ENCODE results near the gene CRYGN. TPM values are rescaled to one million over a fixed set of nuclear protein-coding genes. Genes with fewer than 3 reads are reported as not detected.

The CRYGN gene
- total RNA-seq, 2 donors from 2014 or later = 0.90 TPM; not detected in 1

DNA sequence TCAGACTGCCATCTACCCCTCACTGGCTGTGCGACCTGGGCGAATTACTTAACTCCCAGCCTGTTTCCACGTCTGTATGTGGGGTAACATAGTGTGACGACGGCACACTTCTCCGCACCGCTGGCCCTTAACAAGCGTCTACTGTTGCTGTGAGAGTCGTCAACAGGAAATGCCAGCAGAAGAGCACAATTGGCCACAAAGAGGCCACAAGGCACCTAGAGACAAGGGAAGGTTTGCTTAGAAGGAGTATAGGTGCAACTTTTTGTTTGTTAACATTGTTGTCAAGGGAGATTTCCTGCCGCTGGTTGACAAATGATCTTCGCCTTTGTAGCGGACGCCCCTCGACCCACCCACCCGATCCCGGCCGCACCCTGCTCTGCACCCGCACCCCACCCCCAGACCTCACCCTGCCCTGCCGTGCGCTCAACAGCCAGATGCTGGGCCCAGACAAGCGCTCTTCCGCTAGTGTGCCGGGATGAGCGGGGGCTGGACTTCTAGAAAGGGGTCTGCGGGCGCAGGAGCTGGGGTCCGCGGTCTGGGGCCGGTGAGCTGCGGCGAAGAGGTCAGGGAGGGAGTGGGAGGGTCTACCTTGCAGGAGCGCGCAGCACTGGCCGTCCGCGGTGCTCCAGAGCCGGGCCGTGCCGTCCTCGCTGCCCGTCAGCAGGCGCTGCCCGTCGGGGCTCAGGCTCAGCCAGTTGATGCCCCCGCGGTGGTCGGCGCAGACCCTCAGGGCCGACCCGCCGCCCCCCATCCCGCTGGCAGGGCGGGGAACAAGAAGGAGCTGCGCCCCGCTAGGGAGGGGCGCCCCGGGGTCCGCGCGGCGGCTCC, 30.9 kb downstream of the CRYGN start:
- H3K4me3 ChIP-seq = peak overlapping the region; percentile 44 to 48
- peaks cover 0 to 12% of the 10 kb centered on the region in 2 donors for H3K27me3 ChIP-seq
- no peaks in the 10 kb centered on the region for H3K36me3 ChIP-seq
- no peak for DNase-seq (ENCODE audit: low spot score)
- H3K4me1 ChIP-seq = peaks cover 0 to 17% of the 10 kb centered on the region in 2 donors
- TF ChIP-seq, protein P1, sequence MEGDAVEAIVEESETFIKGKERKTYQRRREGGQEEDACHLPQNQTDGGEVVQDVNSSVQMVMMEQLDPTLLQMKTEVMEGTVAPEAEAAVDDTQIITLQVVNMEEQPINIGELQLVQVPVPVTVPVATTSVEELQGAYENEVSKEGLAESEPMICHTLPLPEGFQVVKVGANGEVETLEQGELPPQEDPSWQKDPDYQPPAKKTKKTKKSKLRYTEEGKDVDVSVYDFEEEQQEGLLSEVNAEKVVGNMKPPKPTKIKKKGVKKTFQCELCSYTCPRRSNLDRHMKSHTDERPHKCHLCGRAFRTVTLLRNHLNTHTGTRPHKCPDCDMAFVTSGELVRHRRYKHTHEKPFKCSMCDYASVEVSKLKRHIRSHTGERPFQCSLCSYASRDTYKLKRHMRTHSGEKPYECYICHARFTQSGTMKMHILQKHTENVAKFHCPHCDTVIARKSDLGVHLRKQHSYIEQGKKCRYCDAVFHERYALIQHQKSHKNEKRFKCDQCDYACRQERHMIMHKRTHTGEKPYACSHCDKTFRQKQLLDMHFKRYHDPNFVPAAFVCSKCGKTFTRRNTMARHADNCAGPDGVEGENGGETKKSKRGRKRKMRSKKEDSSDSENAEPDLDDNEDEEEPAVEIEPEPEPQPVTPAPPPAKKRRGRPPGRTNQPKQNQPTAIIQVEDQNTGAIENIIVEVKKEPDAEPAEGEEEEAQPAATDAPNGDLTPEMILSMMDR (IDR thresholded peaks at IDR 0.05) = no peak
- no peaks in the 10 kb centered on the region for H3K9me3 ChIP-seq
- no peak overlapping the region for H3K27ac ChIP-seq

DNA sequence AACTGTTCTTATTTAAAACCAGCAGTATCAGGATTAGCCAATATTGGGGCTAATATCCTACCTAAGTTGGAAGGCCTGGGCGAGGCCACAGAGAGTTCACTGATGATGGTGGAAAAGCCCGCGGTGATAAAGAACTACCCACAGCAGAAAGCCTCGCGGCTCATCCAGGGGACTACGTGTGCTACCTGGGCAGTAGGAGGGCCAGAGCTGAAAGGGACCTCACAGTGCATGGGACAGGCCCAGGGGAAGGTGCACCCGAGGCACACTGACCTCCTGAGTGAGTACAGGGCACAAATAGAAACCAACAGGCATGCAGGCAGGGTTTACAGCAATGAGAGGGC, 31.5 kb downstream of the CRYGN start:
- Histone ChIP-seq H3K27me3 (peaks cover 0 to 12% of the 10 kb centered on the region in 2 donors), H3K9me3 (no peaks in the 10 kb centered on the region), H3K36me3 (no peaks in the 10 kb centered on the region), H3K27ac (no peak overlapping the region), H3K4me1 (peaks cover 0 to 17% of the 10 kb centered on the region in 2 donors), H3K4me3 (no peak overlapping the region)
- TF ChIP-seq, protein P1 (IDR thresholded peaks at IDR 0.05) = no peak
- no peak for DNase-seq (ENCODE audit: low spot score)

DNA sequence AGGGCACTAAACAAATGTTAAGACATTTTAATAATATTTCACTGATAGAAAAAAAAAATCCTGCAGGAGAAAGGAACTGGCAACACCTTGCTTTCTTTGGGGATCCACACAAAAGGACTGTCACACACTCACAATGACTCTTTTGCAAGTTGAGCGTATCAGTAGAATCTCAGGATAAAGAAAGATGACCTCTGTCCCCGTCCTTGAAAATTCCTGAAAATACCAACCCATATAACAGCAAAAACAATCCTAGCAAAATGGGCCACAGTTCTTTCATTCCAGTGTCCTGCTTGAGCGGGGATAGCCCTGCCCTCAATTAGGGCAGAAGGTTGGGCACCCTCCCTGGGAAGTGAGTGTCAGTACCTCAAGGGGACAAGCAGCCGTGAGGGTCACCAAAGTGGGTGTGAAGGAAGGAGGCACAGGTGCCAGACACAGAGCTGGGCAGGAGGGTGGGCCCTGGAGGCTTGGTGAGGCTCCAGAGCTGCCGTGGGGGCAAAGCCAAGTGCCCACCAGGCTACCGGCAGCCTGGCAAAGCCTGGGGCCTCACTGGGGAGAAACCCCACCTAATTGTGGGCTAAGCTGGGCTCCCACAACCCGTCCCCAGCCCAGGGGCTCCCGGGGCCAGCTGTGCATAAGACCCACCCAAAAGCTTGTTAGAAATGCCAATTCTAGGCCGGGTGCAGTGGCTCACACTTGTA, 32.9 kb downstream of the CRYGN start:
- TF ChIP-seq, protein P1 (IDR thresholded peaks at IDR 0.05) = no peak
- Histone ChIP-seq H3K27ac (no peak overlapping the region), H3K4me1 (peaks cover 0 to 17% of the 10 kb centered on the region in 2 donors), H3K27me3 (peaks cover 0 to 12% of the 10 kb centered on the region in 2 donors), H3K9me3 (no peaks in the 10 kb centered on the region), H3K4me3 (no peak overlapping the region), H3K36me3 (no peaks in the 10 kb centered on the region)
- no peak for DNase-seq (ENCODE audit: low spot score)

DNA sequence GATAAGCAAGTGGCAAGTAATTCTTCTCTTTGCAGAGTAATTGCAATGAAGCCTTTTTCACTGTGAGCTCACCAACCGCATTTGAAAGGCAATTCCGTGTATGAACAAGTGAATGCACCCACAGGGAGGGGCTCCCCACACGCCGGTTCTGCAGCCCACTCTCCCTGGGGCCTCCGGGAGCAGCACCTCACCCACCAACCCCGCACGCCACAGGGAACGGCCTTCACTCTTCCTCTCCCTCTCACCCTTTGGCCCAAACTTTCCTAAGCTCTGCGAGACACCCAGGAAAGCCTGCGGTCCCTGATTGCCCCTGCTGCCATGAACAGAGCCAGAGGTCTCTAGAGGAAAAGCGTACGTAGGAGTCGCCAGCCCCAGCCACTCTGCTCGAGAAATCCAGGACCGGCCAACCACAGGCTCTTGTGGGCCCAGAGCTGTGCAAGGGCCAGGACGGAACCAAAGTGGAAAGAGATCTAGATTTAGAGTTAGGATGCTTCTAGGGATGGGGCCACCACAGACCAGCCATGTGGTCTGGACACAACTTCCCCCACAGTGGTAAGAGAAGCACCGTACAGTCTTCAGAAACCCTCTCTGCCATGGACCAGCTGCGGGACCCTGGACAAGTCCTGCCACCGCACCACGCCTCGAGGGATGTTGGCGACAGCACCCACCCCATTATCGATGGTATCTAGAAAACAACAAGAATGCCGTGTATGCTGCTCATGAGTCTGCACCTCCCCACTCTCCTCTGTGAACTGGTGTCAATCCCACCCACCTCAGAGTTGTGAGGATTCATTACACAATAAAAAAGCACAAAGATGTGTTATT, 33.7 kb downstream of the CRYGN start:
- Histone ChIP-seq H3K27ac (no peak overlapping the region), H3K36me3 (no peaks in the 10 kb centered on the region), H3K4me1 (peaks cover 0 to 17% of the 10 kb centered on the region in 2 donors), H3K27me3 (peaks cover 0 to 12% of the 10 kb centered on the region in 2 donors), H3K9me3 (no peaks in the 10 kb centered on the region), H3K4me3 (no peak overlapping the region)
- TF ChIP-seq, protein P1 (IDR thresholded peaks at IDR 0.05) = no peak
- DNase-seq (ENCODE audit: low spot score) = no peak

DNA sequence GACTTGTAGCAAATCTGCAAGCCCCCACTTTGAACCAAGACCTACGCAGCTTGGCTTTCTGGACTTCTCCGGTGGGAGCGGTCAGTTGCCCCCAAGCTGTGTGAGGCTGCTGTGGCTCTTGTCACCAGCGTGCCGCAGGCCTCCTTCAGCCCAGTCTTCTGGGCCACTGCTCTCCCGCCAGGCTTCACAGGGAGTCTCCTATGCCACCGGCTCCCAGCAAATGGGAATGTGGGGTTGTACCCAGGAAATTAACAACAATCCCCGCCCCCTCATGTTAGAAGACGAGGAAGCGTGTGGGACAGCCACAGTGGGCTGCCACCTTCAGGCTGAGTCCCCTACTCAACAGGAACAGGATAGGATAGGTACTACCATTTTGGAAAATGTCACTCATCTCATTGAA, 34.4 kb downstream of the CRYGN start:
- Histone ChIP-seq H3K9me3 (no peaks in the 10 kb centered on the region), H3K4me3 (no peak overlapping the region), H3K27me3 (peaks cover 0 to 12% of the 10 kb centered on the region in 2 donors), H3K36me3 (no peaks in the 10 kb centered on the region), H3K4me1 (peaks cover 0 to 17% of the 10 kb centered on the region in 2 donors), H3K27ac (no peak overlapping the region)
- TF ChIP-seq, protein P1 (IDR thresholded peaks at IDR 0.05) = no peak
- DNase-seq (ENCODE audit: low spot score) = no peak

All from right atrium auricular region (tissue), 2 donors.